Adrenal gland (tissue), 5 donors: ENCODE measurements around the gene UPK1A.

Experiments
- POLR2A ChIP-seq, 2 donors: fragments of 450-650 bp; IDR thresholded peaks; one replicate each; pipeline ENCODE4 v1.6.1; 2017; ENCODE audit warnings: antibody characterized with exemption in 2 of 2, mild to moderate bottlenecking in 2 of 2, moderate library complexity in 1 of 2
- TF ChIP-seq, protein P1 (sequence below), 6 experiments: fragments of 450-650 bp in 4 of 6; fragments of 200-600 bp in 2 of 6; sonication (generic) in 1 of 6; IDR thresholded peaks; 1 replicate in 5 of 6; 2 replicates in 1 of 6; pipeline versions ENCODE4 v1.5.1 to v1.8.0; 2016 to 2021; ENCODE audit warnings: antibody characterized with exemption in 6 of 6, mild to moderate bottlenecking in 2 of 6, moderate library complexity in 1 of 6
- donor health status: DM: no; HTN: no; CAD: no.

DNA sequence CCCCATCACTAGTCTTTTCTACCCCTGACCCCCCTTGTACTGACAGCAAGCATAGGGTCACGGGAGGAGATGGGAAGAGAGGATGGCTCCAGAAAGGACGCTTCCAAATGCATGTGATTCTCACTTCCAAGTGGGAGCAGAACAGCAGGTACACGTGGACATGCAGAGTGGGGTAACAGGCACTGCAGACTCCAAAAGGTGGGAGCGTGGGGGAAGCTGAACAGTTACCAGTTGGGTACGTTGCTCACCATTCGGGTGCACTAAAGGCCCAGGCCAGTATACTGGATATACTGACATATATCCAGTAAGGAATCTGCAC, 27.0 kb upstream of the UPK1A start:
- TF ChIP-seq, protein P1, sequence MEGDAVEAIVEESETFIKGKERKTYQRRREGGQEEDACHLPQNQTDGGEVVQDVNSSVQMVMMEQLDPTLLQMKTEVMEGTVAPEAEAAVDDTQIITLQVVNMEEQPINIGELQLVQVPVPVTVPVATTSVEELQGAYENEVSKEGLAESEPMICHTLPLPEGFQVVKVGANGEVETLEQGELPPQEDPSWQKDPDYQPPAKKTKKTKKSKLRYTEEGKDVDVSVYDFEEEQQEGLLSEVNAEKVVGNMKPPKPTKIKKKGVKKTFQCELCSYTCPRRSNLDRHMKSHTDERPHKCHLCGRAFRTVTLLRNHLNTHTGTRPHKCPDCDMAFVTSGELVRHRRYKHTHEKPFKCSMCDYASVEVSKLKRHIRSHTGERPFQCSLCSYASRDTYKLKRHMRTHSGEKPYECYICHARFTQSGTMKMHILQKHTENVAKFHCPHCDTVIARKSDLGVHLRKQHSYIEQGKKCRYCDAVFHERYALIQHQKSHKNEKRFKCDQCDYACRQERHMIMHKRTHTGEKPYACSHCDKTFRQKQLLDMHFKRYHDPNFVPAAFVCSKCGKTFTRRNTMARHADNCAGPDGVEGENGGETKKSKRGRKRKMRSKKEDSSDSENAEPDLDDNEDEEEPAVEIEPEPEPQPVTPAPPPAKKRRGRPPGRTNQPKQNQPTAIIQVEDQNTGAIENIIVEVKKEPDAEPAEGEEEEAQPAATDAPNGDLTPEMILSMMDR (IDR thresholded peaks at IDR 0.05) = no peak
- no peak for TF ChIP-seq POLR2A (IDR thresholded peaks at IDR 0.05)
